B cell (primary cell): Measurements from ENCODE around the gene STEAP4. TPM values are rescaled to one million over a fixed set of nuclear protein-coding genes. Genes with fewer than 3 reads are reported as not detected.

Source experiments
- ATAC-seq: fragments of 200-7000 bp; cut with Tn5 transposase; one replicate; pipeline ENCODE4 v1.10.0; 2021; ENCODE audit warnings: low read depth, mild to moderate bottlenecking, moderate number of reproducible peaks, moderate library complexity
- CTCF ChIA-PET: fragments of 350-600 bp; sonication (Branson Sonifier 250); formaldehyde crosslinking; loops from one replicate; lab custom pipeline; 2021; ENCODE audit warnings: antibody characterized with exemption, inconsistent platforms; lab: Charles Lee
- POLR2A ChIA-PET: fragments of 350-600 bp; sonication (Branson Sonifier 250); formaldehyde crosslinking; loops from one replicate; lab custom pipeline; 2021; ENCODE audit warnings: antibody characterized with exemption; lab: Charles Lee
- DNase-seq: peaks from one replicate; pipeline ENCODE4 v3.0.0; 2013
- H2AFZ ChIP-seq: 2 replicates; pipeline ENCODE4 v1.6.1; 2012; ENCODE audit warnings: mild to moderate bottlenecking, low read depth, low read length; ENCODE audit not compliant: insufficient read depth, poor library complexity, severe bottlenecking
- H3K27ac ChIP-seq, 2 donors: 1 replicate in 1 of 2; 2 replicates in 1 of 2; pipeline ENCODE4 v1.5.1; 2012 to 2013; ENCODE audit warnings: low read length in 2 of 2, mild to moderate bottlenecking in 2 of 2, moderate library complexity in 1 of 2
- H3K27me3 ChIP-seq, 4 experiments: fragments of 200-600 bp in 1 of 4; sonication (generic) in 1 of 4; replicated peaks in 1 of 4; 1 replicate in 2 of 4; 2 replicates in 2 of 4; pipeline versions ENCODE4 v1.6.1 to v1.7.0; 2013 to 2016; ENCODE audit warnings: low read length in 3 of 4, mild to moderate bottlenecking in 2 of 4, mixed read lengths in 1 of 4, moderate library complexity in 1 of 4; ENCODE audit not compliant: insufficient read depth in 4 of 4, control insufficient read depth in 3 of 4; ENCODE audit errors: control extremely low read depth in 1 of 4
- H3K36me3 ChIP-seq, 2 experiments: replicated peaks in 1 of 2; 1 replicate in 1 of 2; 2 replicates in 1 of 2; pipeline versions ENCODE4 v1.6.1 to v1.7.1; 2013; ENCODE audit warnings: low read length in 1 of 2; ENCODE audit not compliant: insufficient read depth in 2 of 2, control insufficient read depth in 1 of 2; ENCODE audit errors: control extremely low read depth in 1 of 2, extremely low read depth in 1 of 2
- H3K4me1 ChIP-seq, 2 donors: fragments of 200-600 bp in 1 of 2; sonication (generic) in 1 of 2; 1 replicate in 1 of 2; 2 replicates in 1 of 2; pipeline versions ENCODE4 v1.5.1 to v1.6.1; 2013 to 2017; ENCODE audit warnings: low read length in 2 of 2; ENCODE audit not compliant: control insufficient read depth in 2 of 2, insufficient read depth in 2 of 2
- H3K4me2 ChIP-seq: replicated peaks from 2 replicates; pipeline ENCODE3; 2012; ENCODE audit warnings: mild to moderate bottlenecking, low read depth, low read length; ENCODE audit not compliant: poor library complexity, severe bottlenecking
- H3K4me3 ChIP-seq, 5 experiments: fragments of 200-600 bp in 1 of 5; sonication (generic) in 1 of 5; 1 replicate in 3 of 5; 2 replicates in 2 of 5; pipeline versions ENCODE4 v1.5.1 to v1.7.0; 2011 to 2016; ENCODE audit warnings: low read length in 4 of 5, mild to moderate bottlenecking in 4 of 5, low read depth in 2 of 5, control low read depth in 1 of 5, moderate library complexity in 1 of 5; ENCODE audit not compliant: insufficient read depth in 1 of 5; ENCODE audit errors: control extremely low read depth in 1 of 5, extremely low read depth in 1 of 5
- H3K79me2 ChIP-seq: fragments of 200-600 bp; sonication (generic); one replicate; pipeline ENCODE4 v1.6.0; 2016; ENCODE audit warnings: low read length; ENCODE audit not compliant: control insufficient read depth, insufficient read depth
- H3K9ac ChIP-seq: fragments of 200-600 bp; sonication (generic); 2 replicates; pipeline ENCODE4 v1.6.1; 2017; ENCODE audit warnings: mild to moderate bottlenecking, low read length, moderate library complexity
- H3K9me3 ChIP-seq, 3 donors: one replicate each; pipeline versions ENCODE4 v1.6.1 to v1.7.1; 2013; ENCODE audit warnings: low read length in 2 of 3; ENCODE audit not compliant: control insufficient read depth in 2 of 3, insufficient read depth in 1 of 3; ENCODE audit errors: control extremely low read depth in 1 of 3
- H4K20me1 ChIP-seq: 2 replicates; pipeline ENCODE4 v1.6.0; 2012; ENCODE audit warnings: mild to moderate bottlenecking, low read length; ENCODE audit not compliant: insufficient read depth, control insufficient read depth, poor library complexity, severe bottlenecking
- H3K27ac Mint-ChIP-seq: one replicate; pipeline ENCODE4 v1.8.0; 2021; ENCODE audit warnings: mixed read lengths
- H3K27me3 Mint-ChIP-seq: one replicate; pipeline ENCODE4 v1.8.0; 2021; ENCODE audit warnings: mixed read lengths
- H3K4me1 Mint-ChIP-seq: one replicate; pipeline ENCODE4 v1.8.0; 2021; ENCODE audit warnings: mixed read lengths
- H3K4me3 Mint-ChIP-seq: one replicate; pipeline ENCODE4 v1.8.0; 2021; ENCODE audit warnings: mixed read lengths
- H3K9me3 Mint-ChIP-seq: one replicate; pipeline ENCODE4 v1.8.0; 2022; ENCODE audit warnings: mixed read lengths; ENCODE audit not compliant: insufficient read depth
- EZH2 ChIP-seq: IDR thresholded peaks from 2 replicates; pipeline ENCODE4 v1.6.1; 2012; ENCODE audit warnings: borderline replicate concordance, low read depth, mild to moderate bottlenecking, moderate library complexity, low read length; ENCODE audit not compliant: insufficient read depth, poor library complexity, severe bottlenecking
- WGBS: methylation state at CpG from one replicate; pipeline ENCODE4 v1.1.5; 2013; ENCODE audit warnings: missing lambda C conversion rate; ENCODE audit not compliant: insufficient coverage; 5-methylcytosine and 5-hydroxymethylcytosine counted together
- intact Hi-C: fragments of 100-400 bp; cut with micrococcal nuclease; formaldehyde crosslinking; loops from one replicate; pipeline ENCODE4 v1.10.0; 2022
- polyA plus RNA-seq: library from polyadenylated mRNA; depleted of rRNA; stranded (reverse); fragments of >200 nt; gene quantifications from 2 replicates; pipeline ENCODE4 v1.2.3, GENCODE V29; 2012
- total RNA-seq, 2 donors: library from RNA; stranded (reverse); fragments of 120-200 nt in 1 of 2; gene quantifications; 1 replicate in 1 of 2; 2 replicates in 1 of 2; pipeline versions ENCODE4 v1.2.3 to v1.2.4, GENCODE V29; 2013 to 2022
- TF ChIP-seq, protein P1 (sequence below): fragments of 200-600 bp; IDR thresholded peaks from one replicate; pipeline ENCODE4 v1.8.0; 2022; ENCODE audit warnings: antibody characterized with exemption, mild to moderate bottlenecking

STEAP4 gene
- total and polyA plus RNA-seq, 2 donors (not counting 1 experiment from before 2014, with no cell fraction given): 0.04 TPM; not detected in 1

DNA sequence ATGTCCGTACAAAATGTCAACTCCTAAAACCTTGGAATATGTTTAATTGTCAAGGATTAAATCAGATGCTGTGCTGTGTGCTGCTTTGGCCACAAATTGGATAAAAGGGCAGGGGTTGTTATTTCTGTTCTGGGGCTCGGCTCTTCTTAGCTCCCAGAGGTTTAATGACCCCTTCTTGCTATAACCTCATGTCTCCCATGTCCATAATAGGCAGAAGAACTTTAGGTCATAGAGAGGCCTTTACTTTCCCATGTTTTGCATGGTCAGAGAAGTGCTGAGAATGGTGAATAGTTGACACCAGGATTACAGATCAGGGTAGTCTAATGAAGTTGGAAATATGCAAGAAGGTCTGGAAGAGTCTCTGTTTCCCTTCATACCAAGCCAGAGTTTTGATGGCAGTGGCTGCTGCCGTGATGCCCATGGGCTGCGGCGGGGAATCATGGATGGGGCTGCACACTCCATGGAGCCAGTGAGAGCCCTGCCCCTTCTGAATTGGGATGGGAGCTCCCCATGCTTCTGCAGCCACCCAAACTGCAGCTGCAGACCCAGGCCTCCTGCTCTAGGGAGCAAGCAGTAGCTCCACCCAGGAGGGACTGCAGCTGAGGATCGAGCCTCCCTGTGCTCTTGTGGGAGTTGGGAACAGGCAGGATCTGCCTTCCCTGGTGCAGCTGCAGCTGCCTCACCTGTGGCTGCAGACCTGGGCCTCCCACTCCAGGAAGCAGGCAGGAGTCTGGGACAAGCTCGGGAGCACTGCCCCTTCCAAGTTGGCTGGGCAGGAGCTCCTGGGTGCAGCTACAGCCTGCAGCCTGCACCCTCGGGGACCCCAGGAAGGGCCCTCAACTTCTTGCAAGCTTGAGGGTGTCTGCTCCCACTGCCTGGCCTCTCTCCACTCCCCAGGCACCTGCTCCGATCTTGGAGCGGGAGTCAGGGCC is 23.1 kb upstream of the STEAP4 start:
- POLR2A ChIA-PET: no interaction called here
- Mint-ChIP-seq H3K27me3 (no peaks in the 10 kb centered on the region), H3K9me3 (no peaks in the 10 kb centered on the region), H3K4me1 (no peaks in the 10 kb centered on the region), H3K27ac (no peak overlapping the region), H3K4me3 (no peak overlapping the region)
- Histone ChIP-seq H3K36me3 (no peaks in the 10 kb centered on the region), H2AFZ (no peak overlapping the region), H3K9me3 (peaks cover 0 to 11% (median 0%) of the 10 kb centered on the region in 3 donors), H3K4me1 (no peaks in the 10 kb centered on the region), H3K27ac (no peak overlapping the region), H3K79me2 (no peaks in the 10 kb centered on the region), H3K9ac (no peak overlapping the region), H3K4me2 (no peak overlapping the region), H3K27me3 (peaks cover 0 to 2% (median 0%) of the 10 kb centered on the region in 4 experiments), H4K20me1 (no peaks in the 10 kb centered on the region), H3K4me3 (no peak overlapping the region)
- no peak for DNase-seq
- CTCF ChIA-PET: no interaction called here
- TF ChIP-seq, protein P1, sequence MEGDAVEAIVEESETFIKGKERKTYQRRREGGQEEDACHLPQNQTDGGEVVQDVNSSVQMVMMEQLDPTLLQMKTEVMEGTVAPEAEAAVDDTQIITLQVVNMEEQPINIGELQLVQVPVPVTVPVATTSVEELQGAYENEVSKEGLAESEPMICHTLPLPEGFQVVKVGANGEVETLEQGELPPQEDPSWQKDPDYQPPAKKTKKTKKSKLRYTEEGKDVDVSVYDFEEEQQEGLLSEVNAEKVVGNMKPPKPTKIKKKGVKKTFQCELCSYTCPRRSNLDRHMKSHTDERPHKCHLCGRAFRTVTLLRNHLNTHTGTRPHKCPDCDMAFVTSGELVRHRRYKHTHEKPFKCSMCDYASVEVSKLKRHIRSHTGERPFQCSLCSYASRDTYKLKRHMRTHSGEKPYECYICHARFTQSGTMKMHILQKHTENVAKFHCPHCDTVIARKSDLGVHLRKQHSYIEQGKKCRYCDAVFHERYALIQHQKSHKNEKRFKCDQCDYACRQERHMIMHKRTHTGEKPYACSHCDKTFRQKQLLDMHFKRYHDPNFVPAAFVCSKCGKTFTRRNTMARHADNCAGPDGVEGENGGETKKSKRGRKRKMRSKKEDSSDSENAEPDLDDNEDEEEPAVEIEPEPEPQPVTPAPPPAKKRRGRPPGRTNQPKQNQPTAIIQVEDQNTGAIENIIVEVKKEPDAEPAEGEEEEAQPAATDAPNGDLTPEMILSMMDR: no peak
- no peak for TF ChIP-seq EZH2
- no peak for ATAC-seq
- WGBS: 74% methylated on average over 8 of the region's 10 CpGs
- intact Hi-C loops: no loop called here

DNA sequence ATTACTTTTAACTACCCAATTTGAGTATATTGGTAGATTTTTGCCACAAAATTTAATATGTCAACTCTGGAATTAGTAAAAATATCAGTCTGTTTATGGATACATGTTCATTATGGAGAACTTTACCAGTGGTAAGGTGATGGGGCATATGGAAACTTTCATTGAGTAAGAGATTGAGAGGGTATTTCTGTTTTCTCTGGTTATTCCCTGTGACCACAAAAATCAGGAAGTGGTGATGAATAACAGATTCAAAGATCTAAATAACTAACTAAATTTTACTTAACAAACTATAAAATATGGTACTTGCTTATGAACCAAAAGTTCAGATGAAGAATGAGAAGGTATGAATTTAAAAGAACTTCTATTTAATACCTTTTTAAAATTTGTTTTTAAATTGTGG is 22.1 kb upstream of the STEAP4 start:
- Histone ChIP-seq H4K20me1 (no peaks in the 10 kb centered on the region), H3K4me3 (no peak overlapping the region), H3K4me1 (no peaks in the 10 kb centered on the region), H2AFZ (no peak overlapping the region), H3K9me3 (peaks cover 0 to 11% (median 0%) of the 10 kb centered on the region in 3 donors), H3K79me2 (no peaks in the 10 kb centered on the region), H3K9ac (no peak overlapping the region), H3K27me3 (peaks cover 0 to 2% (median 0%) of the 10 kb centered on the region in 4 experiments), H3K4me2 (no peak overlapping the region), H3K27ac (no peak overlapping the region), H3K36me3 (no peaks in the 10 kb centered on the region)
- ATAC-seq (no peak), DNase-seq (no peak)
- H3K27ac Mint-ChIP-seq: no peak overlapping the region
- no peak for TF ChIP-seq EZH2
- TF ChIP-seq, protein P1: no peak
- no peaks in the 10 kb centered on the region for H3K9me3 Mint-ChIP-seq
- no peak overlapping the region for H3K4me3 Mint-ChIP-seq
- H3K27me3 Mint-ChIP-seq: no peaks in the 10 kb centered on the region
- H3K4me1 Mint-ChIP-seq: no peaks in the 10 kb centered on the region
- ChIA-PET CTCF (no interaction called here), POLR2A (no interaction called here)
- intact Hi-C loops: no loop called here
